Endothelial cell of umbilical vein (primary cell): Measurements from ENCODE around the gene HOPX. TPM values are rescaled to one million over a fixed set of nuclear protein-coding genes. Genes with fewer than 3 reads are reported as not detected.

Experiments used
- BruUV-seq: library from RNA; stranded (reverse); fragments of 400-500 nt; replicated peaks from 2 replicates; lab custom pipeline; 2021; lab: Mats Ljungman, UMichigan
- CTCF ChIA-PET: fragments of 300-600, 350-600 bp; sonication (Branson Sonifier 250); formaldehyde crosslinking; loops from one replicate; lab custom pipeline; 2021; ENCODE audit warnings: antibody characterized with exemption, inconsistent platforms; lab: Charles Lee
- POLR2A ChIA-PET: fragments of 300-600, 350-600 bp; sonication (Branson Sonifier 250); formaldehyde crosslinking; loops from one replicate; lab custom pipeline; 2021; ENCODE audit warnings: antibody characterized with exemption, inconsistent platforms; lab: Charles Lee
- DNase-seq: peaks from one replicate; pipeline ENCODE4 v3.0.0-alpha.2; 2011; ENCODE audit warnings: low read depth, low spot score
- FAIRE-seq: peaks from 2 replicates; lab custom pipeline; 2011; peaks lifted over from hg19 to GRCh38; lab: Jason Lieb, UNC
- H2AFZ ChIP-seq: 2 replicates; pipeline ENCODE4 v1.6.0; 2012; ENCODE audit warnings: low read depth, low read length, control low read depth, inconsistent platforms
- H3K27ac ChIP-seq: 2 replicates; pipeline ENCODE4 v1.5.1; 2011; ENCODE audit warnings: low read depth, mild to moderate bottlenecking, control low read depth, low read length, moderate library complexity; ENCODE audit not compliant: insufficient read depth
- H3K27me3 ChIP-seq, 2 experiments: 2 replicates each; pipeline versions ENCODE4 v1.6.0 to v1.6.1; 2011; ENCODE audit warnings: low read length in 2 of 2, mixed read lengths in 1 of 2; ENCODE audit not compliant: control insufficient read depth in 2 of 2, insufficient read depth in 2 of 2
- H3K36me3 ChIP-seq, 2 experiments: 2 replicates in 1 of 2; 3 replicates in 1 of 2; pipeline ENCODE4 v1.5.1; 2011; ENCODE audit warnings: low read length in 2 of 2, mild to moderate bottlenecking in 1 of 2, moderate library complexity in 1 of 2; ENCODE audit not compliant: control insufficient read depth in 2 of 2, insufficient read depth in 2 of 2; ENCODE audit errors: extremely low read depth in 1 of 2
- H3K4me1 ChIP-seq: 3 replicates; pipeline ENCODE4 v1.5.1; 2011; ENCODE audit warnings: mild to moderate bottlenecking, low read length; ENCODE audit not compliant: control insufficient read depth, insufficient read depth; ENCODE audit errors: extremely low read depth
- H3K4me2 ChIP-seq: 2 replicates; pipeline ENCODE4 v1.6.1; 2011; ENCODE audit warnings: low read length, control low read depth, mixed read lengths; ENCODE audit not compliant: insufficient read depth
- H3K4me3 ChIP-seq, 3 experiments: fragments of 200-600 bp in 1 of 3; sonication (generic), shearing (Covaris generic) in 1 of 3; replicated peaks in 1 of 3; 2 replicates each; pipeline ENCODE4 v1.5.1; 2011 to 2016; ENCODE audit warnings: control low read depth in 3 of 3, low read length in 3 of 3, mild to moderate bottlenecking in 2 of 3, inconsistent platforms in 1 of 3, low read depth in 1 of 3, moderate library complexity in 1 of 3; ENCODE audit not compliant: insufficient read depth in 1 of 3
- H3K79me2 ChIP-seq: 2 replicates; pipeline ENCODE4 v1.6.0; 2012; ENCODE audit warnings: low read length, inconsistent platforms; ENCODE audit not compliant: control insufficient read depth, insufficient read depth
- H3K9ac ChIP-seq: replicated peaks from 2 replicates; pipeline ENCODE3; 2011; ENCODE audit warnings: low read length, control low read depth; ENCODE audit not compliant: insufficient read depth; ENCODE audit errors: extremely low read depth
- H3K9me1 ChIP-seq: replicated peaks from 3 replicates; pipeline ENCODE4 v1.6.0; 2011; ENCODE audit warnings: mild to moderate bottlenecking, low read length; ENCODE audit not compliant: control insufficient read depth, insufficient read depth; ENCODE audit errors: extremely low read depth
- H3K9me3 ChIP-seq: replicated peaks from 2 replicates; pipeline ENCODE4 v1.5.1; 2012; ENCODE audit warnings: low read length, inconsistent platforms; ENCODE audit not compliant: control insufficient read depth, insufficient read depth
- H4K20me1 ChIP-seq: replicated peaks from 2 replicates; pipeline ENCODE3; 2011; ENCODE audit warnings: mild to moderate bottlenecking, low read length; ENCODE audit not compliant: control insufficient read depth, insufficient read depth; ENCODE audit errors: extremely low read depth
- EZH2 ChIP-seq: IDR thresholded peaks from 2 replicates; pipeline ENCODE4 v1.6.1; 2012; ENCODE audit warnings: borderline replicate concordance, low read depth, mild to moderate bottlenecking, moderate library complexity, low read length, inconsistent platforms; ENCODE audit not compliant: severe bottlenecking
- FOS ChIP-seq: IDR thresholded peaks from 2 replicates; pipeline ENCODE4 v1.6.1; 2011; ENCODE audit warnings: mild to moderate bottlenecking, low read length, moderate library complexity, borderline replicate concordance; ENCODE audit not compliant: insufficient read depth
- GATA2 ChIP-seq: IDR thresholded peaks from 2 replicates; pipeline ENCODE4 v1.7.0; 2011; ENCODE audit warnings: low read depth, mild to moderate bottlenecking, moderate library complexity, mixed read lengths, low read length; ENCODE audit not compliant: insufficient read length, insufficient read depth
- JUN ChIP-seq: IDR thresholded peaks from 2 replicates; pipeline ENCODE4 v1.6.1; 2011; ENCODE audit warnings: borderline replicate concordance, low read depth; ENCODE audit not compliant: insufficient read length, insufficient read depth
- MAX ChIP-seq: IDR thresholded peaks from 2 replicates; pipeline ENCODE4 v1.6.1; 2011; ENCODE audit not compliant: insufficient read depth, insufficient read length
- MYC ChIP-seq: IDR thresholded peaks from one replicate; pipeline ENCODE4 v1.6.1; 2011; ENCODE audit warnings: mild to moderate bottlenecking, low read depth, low read length
- POLR2A ChIP-seq: IDR thresholded peaks from 2 replicates; pipeline ENCODE4 v1.6.1; 2012; ENCODE audit warnings: low read depth, mild to moderate bottlenecking, control low read depth, low read length
- POLR2AphosphoS5 ChIP-seq: IDR thresholded peaks from 2 replicates; pipeline ENCODE4 v1.6.1; 2012; ENCODE audit warnings: low read depth, mild to moderate bottlenecking, control low read depth, low read length, moderate library complexity; ENCODE audit not compliant: insufficient read depth
- dilution Hi-C: fragments of 300-500 bp; cut with MboI; formaldehyde crosslinking; loops from one replicate; pipeline ENCODE4 v1.15.0; 2019; ENCODE audit warnings: low sequenced_read_pairs; ENCODE audit not compliant: extremely low pct_ligation_motif_present
- intact Hi-C: fragments of 100-400 bp; cut with micrococcal nuclease; formaldehyde crosslinking; loops from one replicate; pipeline ENCODE4 v1.10.0; 2022
- polyA plus RNA-seq, 4 experiments: library from polyadenylated mRNA; depleted of rRNA in 3 of 4; stranded (reverse) in 3 of 4; unstranded in 1 of 4; fragments of >200 nt; gene quantifications; 2 replicates each; pipeline versions ENCODE4 v1.2.1 to v1.2.3, GENCODE V29; 2011 to 2012; ENCODE audit warnings: missing spikeins in 1 of 4
- total RNA-seq: library from RNA; stranded (reverse); gene quantifications from 2 replicates; pipeline ENCODE4 v1.2.3, GENCODE V29; 2021
- TF ChIP-seq, protein P1 (sequence below), 2 donors: IDR thresholded peaks; 1 replicate in 1 of 2; 2 replicates in 1 of 2; pipeline ENCODE4 v1.5.1; 2011; ENCODE audit warnings: low read length in 2 of 2, mild to moderate bottlenecking in 2 of 2, moderate library complexity in 2 of 2, control low read depth in 1 of 2, inconsistent platforms in 1 of 2, low read depth in 1 of 2; ENCODE audit not compliant: insufficient read depth in 1 of 2; ENCODE audit errors: extremely low read depth in 1 of 2

HOPX gene
- total and polyA plus RNA-seq, 2 donors (not counting 3 experiments of a cell fraction or from before 2014, with no cell fraction given), result 3.8 to 5.8 TPM

GRCh38 chr4:56692576-56692975, 11.5 kb upstream of the HOPX start:
- Histone ChIP-seq H3K4me2 (no peak overlapping the region), H4K20me1 (no peaks in the 10 kb centered on the region), H3K9me3 (no peaks in the 10 kb centered on the region), H3K79me2 (no peaks in the 10 kb centered on the region), H2AFZ (no peak overlapping the region), H3K27ac (no peak overlapping the region), H3K27me3 (no peaks in the 10 kb centered on the region), H3K36me3 (no peaks in the 10 kb centered on the region), H3K4me1 (peaks cover 4% of the 10 kb centered on the region), H3K4me3 (no peak overlapping the region), H3K9me1 (no peaks in the 10 kb centered on the region), H3K9ac (no peak overlapping the region)
- no TSS peak for BruUV-seq
- FAIRE-seq (no peak), DNase-seq (no peak)
- ChIA-PET CTCF (no interaction called here), POLR2A (no interaction called here)
- TF ChIP-seq MYC (no peak), POLR2AphosphoS5 (no peak), MAX (no peak), GATA2 (no peak), FOS (no peak), EZH2 (no peak), POLR2A (no peak), JUN (no peak)
- TF ChIP-seq, protein P1, sequence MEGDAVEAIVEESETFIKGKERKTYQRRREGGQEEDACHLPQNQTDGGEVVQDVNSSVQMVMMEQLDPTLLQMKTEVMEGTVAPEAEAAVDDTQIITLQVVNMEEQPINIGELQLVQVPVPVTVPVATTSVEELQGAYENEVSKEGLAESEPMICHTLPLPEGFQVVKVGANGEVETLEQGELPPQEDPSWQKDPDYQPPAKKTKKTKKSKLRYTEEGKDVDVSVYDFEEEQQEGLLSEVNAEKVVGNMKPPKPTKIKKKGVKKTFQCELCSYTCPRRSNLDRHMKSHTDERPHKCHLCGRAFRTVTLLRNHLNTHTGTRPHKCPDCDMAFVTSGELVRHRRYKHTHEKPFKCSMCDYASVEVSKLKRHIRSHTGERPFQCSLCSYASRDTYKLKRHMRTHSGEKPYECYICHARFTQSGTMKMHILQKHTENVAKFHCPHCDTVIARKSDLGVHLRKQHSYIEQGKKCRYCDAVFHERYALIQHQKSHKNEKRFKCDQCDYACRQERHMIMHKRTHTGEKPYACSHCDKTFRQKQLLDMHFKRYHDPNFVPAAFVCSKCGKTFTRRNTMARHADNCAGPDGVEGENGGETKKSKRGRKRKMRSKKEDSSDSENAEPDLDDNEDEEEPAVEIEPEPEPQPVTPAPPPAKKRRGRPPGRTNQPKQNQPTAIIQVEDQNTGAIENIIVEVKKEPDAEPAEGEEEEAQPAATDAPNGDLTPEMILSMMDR (IDR thresholded peaks at IDR 0.05; ENCODE audit: extremely low read depth in 1 of 2, insufficient read depth in 1 of 2, low read depth in 1 of 2, low read length in 2 of 2), result no peak
- dilution Hi-C loops (no loop called here), intact Hi-C loops (no loop called here)
